ENCODE measurements around the gene CORO7. TPM values are rescaled to one million over a fixed set of nuclear protein-coding genes. Genes with fewer than 3 reads are reported as not detected.

Gene CORO7
- total and polyA plus RNA-seq, 9 of the 15 experiments (the other 6 are each of a cell fraction or from before 2014, with no cell fraction given), result 0.45 to 77.2 (median 18.7) TPM

- TF ChIP-seq ZBTB40 (IDR thresholded peaks at IDR 0.05), result no peak
- no peak for TF ChIP-seq ZBTB40 (CRISPR knock-in tag; IDR thresholded peaks at IDR 0.05)
- no peak for TF ChIP-seq HMG20A (CRISPR knock-in tag; conservative IDR thresholded peaks at IDR 0.05)
- TF ChIP-seq HMG20B (CRISPR knock-in tag; IDR thresholded peaks at IDR 0.05), result no peak
- TF ChIP-seq PRDM10 (IDR thresholded peaks at IDR 0.05; ENCODE audit: partially characterized antibody), result no peak
- no peak for TF ChIP-seq ZFP91 (CRISPR knock-in tag; IDR thresholded peaks at IDR 0.05)
- no peak for TF ChIP-seq RBM25 (IDR thresholded peaks at IDR 0.05; ENCODE audit: low read depth, low read length, severe bottlenecking)
- no peak for TF ChIP-seq EZH2 (IDR thresholded peaks at IDR 0.05; ENCODE audit: borderline replicate concordance, low read depth, low read length)
- no peak for TF ChIP-seq FOXO4 (CRISPR knock-in tag; IDR thresholded peaks at IDR 0.05)
- TF ChIP-seq POLR2B (IDR thresholded peaks at IDR 0.05; ENCODE audit: low read depth, partially characterized antibody), result no peak
Observed at GRCh38 chr16:4450931-4451519, 34.6 kb upstream of the CORO7 start (continued).

Measured in K562 (cell line).